ENCODE results near the gene RAPGEF6. TPM values are rescaled to one million over a fixed set of nuclear protein-coding genes. Genes with fewer than 3 reads are reported as not detected.

RAPGEF6 gene
- total and polyA plus RNA-seq, 9 of the 15 experiments (the other 6 are each of a cell fraction or from before 2014, with no cell fraction given): 2.7 to 23.4 (median 12.7) TPM

- no peak for TF ChIP-seq PBX2 (CRISPR knock-in tag; IDR thresholded peaks at IDR 0.05; ENCODE audit: low read depth)
- TF ChIP-seq PBX2 (tag; conservative IDR thresholded peaks at IDR 0.05; ENCODE audit: low read depth): no peak
These were observed 248.9 kb downstream of the RAPGEF6 start (continued) for GRCh38 chr5:131386124-131386523.

- BruUV-seq (replicated peaks): no TSS peak
- no peaks in the 10 kb centered on the region for H3K9me3 ChIP-seq (replicated peaks; ENCODE audit: control insufficient read depth, insufficient read depth, low read depth, low read length)
- no peak overlapping the region for H2AFZ ChIP-seq (ENCODE audit: low read depth, low read length)
- no peak overlapping the region for H3K9ac ChIP-seq (ENCODE audit: insufficient read depth in 1 of 2, low read depth in 2 of 2, low read length in 2 of 2)
- peak; percentile 3; the same call in 1 of the 3 replicates for ATAC-seq
- H3K36me3 ChIP-seq (ENCODE audit: control insufficient read depth, insufficient read depth, low read length): peaks cover 41% of the 10 kb centered on the region
- H3K4me1 ChIP-seq (replicated peaks in 1 of 2; ENCODE audit: control insufficient read depth in 2 of 2, insufficient read depth in 2 of 2, low read length in 2 of 2): peaks cover 6 to 47% of the 10 kb centered on the region in 2 experiments
- peak overlapping the region; percentile 40; the same call in 1 of the 2 replicates for H3K4me2 ChIP-seq (ENCODE audit: insufficient read depth, low read length)
- peaks cover 51% of the 10 kb centered on the region for H3K79me2 ChIP-seq (ENCODE audit: control insufficient read depth, insufficient read depth, low read length)
- ChIA-PET CTCF (ENCODE audit: low intra/inter-chr PET ratio) (no interaction called here), POLR2A (interaction anchor here (0.6 to 1.5 kb wide), 4 partner anchors 12 to 234 kb away, joined by 3 to 8 read pairs (median 4); no protein-coding TSS in a partner anchor)
- intact Hi-C loops (cut with micrococcal nuclease) (loop anchor here (5.0 to 10.0 kb wide), 2 partner anchors 272 to 490 kb away; no protein-coding TSS in a partner anchor), in situ Hi-C loops (cut with MboI) (loop anchor here (5.0 to 25.0 kb wide), 2 partner anchors 217 to 497 kb away; partner anchors contain the start of gene HINT1)
- no peaks in the 10 kb centered on the region for H3K9me1 ChIP-seq (ENCODE audit: control insufficient read depth, insufficient read depth, low read length)
- no peak for FAIRE-seq
- H4K20me1 ChIP-seq (replicated peaks; ENCODE audit: control insufficient read depth, insufficient read depth, low read length): no peaks in the 10 kb centered on the region
- peak overlapping the region; percentile 42; the same call in 2 of the 3 replicates for H3K27ac ChIP-seq (ENCODE audit: extremely low read depth, low read depth, low read length)
- no peak overlapping the region for H3K4me3 ChIP-seq
- TF ChIP-seq FOSL1 (tag; conservative IDR thresholded peaks at IDR 0.05) (peak; percentile 17; the same call in 1 of the 2 replicates), CEBPG (CRISPR knock-in tag; IDR thresholded peaks at IDR 0.05) (no peak), CEBPG (tag; conservative IDR thresholded peaks at IDR 0.05 in 1 of 2, IDR thresholded peaks at IDR 0.05 in 1 of 2) (no peak), NR2C2 (CRISPR knock-in tag; IDR thresholded peaks at IDR 0.05) (no peak), NR2C2 (tag; IDR thresholded peaks at IDR 0.05) (no peak), ZNF384 (IDR thresholded peaks at IDR 0.05; ENCODE audit: low read depth, low read length) (0 out of 2 replicates have a peak, but pooled peaks have one; percentile 8), RAD51 (IDR thresholded peaks at IDR 0.05; ENCODE audit: borderline replicate concordance, low read depth) (no peak), ZNF395 (CRISPR knock-in tag; IDR thresholded peaks at IDR 0.05) (no peak), THRAP3 (IDR thresholded peaks at IDR 0.05; ENCODE audit: borderline replicate concordance) (no peak), ZNF766 (CRISPR knock-in tag; conservative IDR thresholded peaks at IDR 0.05) (0 out of 2 replicates have a peak, but pooled peaks have one; percentile 5), ZNF589 (CRISPR knock-in tag; IDR thresholded peaks at IDR 0.05; ENCODE audit: low read depth) (0 out of 2 replicates have a peak, but pooled peaks have one; percentile 12), ZNF408 (CRISPR knock-in tag; IDR thresholded peaks at IDR 0.05; ENCODE audit: low read depth) (no peak)
- TF ChIP-seq, protein P1, sequence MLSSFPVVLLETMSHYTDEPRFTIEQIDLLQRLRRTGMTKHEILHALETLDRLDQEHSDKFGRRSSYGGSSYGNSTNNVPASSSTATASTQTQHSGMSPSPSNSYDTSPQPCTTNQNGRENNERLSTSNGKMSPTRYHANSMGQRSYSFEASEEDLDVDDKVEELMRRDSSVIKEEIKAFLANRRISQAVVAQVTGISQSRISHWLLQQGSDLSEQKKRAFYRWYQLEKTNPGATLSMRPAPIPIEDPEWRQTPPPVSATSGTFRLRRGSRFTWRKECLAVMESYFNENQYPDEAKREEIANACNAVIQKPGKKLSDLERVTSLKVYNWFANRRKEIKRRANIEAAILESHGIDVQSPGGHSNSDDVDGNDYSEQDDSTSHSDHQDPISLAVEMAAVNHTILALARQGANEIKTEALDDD (IDR thresholded peaks at IDR 0.05): peak; percentile 72
- H3K27me3 ChIP-seq (ENCODE audit: control insufficient read depth in 2 of 2, insufficient read depth in 2 of 2, low read length in 2 of 2): no peaks in the 10 kb centered on the region
- DNase-seq (ENCODE audit: extremely low read depth in 1 of 4, low spot score in 3 of 4): peak in 1 of 4 experiments; percentile 22
- WGBS (ENCODE audit: insufficient coverage, low coverage, missing lambda C conversion rate): 67% methylated on average over 3 of the region's 3 CpGs
These were observed 250.3 kb downstream of the RAPGEF6 start for GRCh38 chr5:131384616-131385214.

All from K562 (cell line).